GM19351 (cell line): ENCODE results near the gene SERPINA10.
"Not testable (repeated sequence)": the region's sequence is repeated elsewhere in the genome, so short reads cannot be mapped to it uniquely, and the experiment has no call there.

Experiments
- ATAC-seq: cut with Tn5 transposase; IDR thresholded peaks from one replicate; pipeline ENCODE4 v1.9.1; 2021; ENCODE audit warnings: mild to moderate bottlenecking, moderate library complexity; ENCODE audit not compliant: unreplicated experiment

The SERPINA10 gene

DNA sequence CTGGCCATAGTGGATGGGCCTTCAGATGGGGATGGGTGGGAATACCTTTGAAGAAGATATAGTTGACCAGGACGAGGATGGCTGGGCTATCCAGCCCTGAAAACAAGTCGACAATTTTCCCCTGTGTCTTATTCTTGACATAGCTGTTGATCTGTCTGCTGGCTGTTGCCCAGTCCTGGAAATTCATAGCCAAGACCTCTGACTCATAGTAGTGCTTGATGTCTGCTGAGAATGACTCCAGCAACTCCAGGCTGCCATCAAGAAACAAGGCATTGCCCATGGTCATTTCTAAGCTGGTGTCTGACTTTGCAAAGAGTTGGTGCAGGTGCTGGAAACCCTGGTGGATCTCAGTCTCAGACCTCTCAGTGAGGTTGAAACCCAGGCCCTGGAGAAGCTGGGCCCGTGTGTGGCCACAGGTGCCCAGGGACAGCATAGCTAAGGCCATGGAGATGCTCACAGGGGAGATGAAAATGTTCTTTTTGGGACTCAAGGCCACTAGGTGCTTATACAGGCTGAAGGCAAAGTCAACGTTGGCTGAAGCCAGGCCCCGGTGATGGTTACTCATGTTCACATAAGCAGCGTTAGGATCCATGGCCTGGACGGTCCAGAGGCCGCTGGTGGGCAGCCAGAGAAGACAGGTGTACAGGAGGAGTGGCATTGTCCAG, 21.1 kb upstream of the SERPINA10 start:
- ATAC-seq, result no peak

- no peak for ATAC-seq
Measured at GRCh38 chr14:94312481-94313246, 19.6 kb upstream of the SERPINA10 start.

DNA sequence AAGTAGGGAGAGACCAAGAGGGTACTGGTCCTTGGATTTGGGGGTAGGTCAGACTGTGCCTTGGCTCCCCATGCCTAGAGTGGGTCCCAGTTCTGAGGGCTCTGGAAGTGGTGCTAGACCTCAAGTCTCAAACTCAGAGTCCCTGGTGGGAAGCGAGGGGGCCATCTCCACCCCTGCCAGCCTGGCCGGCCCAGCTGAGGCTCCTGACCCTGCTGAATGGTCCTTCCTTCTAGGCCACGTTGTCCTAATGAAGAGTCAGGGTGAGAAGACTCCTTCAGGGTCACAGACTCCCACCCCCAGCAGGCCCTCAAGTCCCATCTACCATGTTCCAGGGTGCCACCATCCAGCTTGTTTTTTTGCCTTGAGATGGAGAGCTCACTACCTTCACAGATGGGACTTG, 17.2 kb upstream of the SERPINA10 start:
- no peak for ATAC-seq

DNA sequence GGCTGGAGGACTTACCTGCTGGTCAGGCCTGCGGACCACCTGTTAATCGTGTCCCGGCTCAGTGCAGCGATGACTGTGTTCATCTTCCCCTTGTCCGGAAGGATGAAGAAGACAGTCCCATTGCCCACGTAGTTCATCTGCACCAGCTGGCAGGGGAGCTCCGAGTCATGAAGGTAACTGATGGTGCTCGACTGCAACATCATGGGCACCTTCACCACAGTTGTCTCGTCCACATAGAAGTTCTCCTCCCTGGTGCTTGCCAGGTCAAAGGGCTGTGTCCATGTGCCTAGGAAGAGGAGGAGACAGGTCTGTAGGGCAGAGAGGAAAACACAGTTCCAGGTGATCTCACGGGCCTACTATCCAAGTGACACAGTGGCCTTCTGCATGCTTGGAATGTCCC, 16.7 kb upstream of the SERPINA10 start:
- no peak for ATAC-seq

GRCh38 chr14:94307410-94307992, 14.4 kb upstream of the SERPINA10 start:
- no peak for ATAC-seq

DNA sequence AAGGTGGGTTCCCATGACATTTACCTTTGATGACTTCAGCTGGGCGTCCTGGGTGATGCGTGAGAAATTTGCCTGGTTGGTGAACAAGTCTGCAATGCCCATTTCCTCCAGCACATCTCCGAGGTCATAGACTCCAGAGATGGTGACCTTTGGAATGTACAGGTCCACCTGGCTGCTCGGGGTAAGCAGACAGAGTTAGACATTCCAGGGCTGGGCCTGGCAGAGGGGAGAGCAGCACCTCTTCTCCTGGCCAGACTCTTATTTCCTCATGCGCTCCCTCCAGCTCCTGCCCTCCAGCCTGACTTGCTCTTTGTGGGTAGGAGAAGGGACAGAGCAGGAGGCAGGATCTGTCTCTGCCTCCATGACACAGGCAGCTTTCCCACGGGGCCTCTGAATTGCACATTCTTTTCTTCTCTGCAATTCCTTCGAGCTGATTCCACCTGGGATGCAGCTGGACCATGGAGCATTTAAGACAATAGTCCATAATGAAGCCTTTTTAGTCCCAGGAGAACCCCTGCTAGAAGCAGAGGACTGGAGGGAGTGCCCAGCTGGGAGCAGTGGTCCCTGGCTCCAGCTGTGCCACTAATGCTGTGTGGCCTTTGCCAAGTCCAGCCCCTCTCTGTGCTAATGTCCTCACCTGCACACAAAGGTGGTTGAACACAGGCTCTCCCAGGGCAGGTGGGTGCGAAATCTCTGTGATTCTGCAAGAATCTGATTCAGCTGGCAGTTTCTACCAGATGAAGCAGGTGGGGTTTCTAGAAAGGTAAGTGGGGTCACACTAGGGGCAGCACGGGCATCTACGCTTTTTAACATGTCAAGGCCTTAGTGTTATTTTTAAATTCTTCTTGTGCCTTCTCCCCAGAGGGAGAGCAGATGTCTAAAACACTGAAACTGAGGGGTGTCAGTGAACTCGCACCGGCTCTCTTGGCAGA, 13.2 kb upstream of the SERPINA10 start:
- ATAC-seq, result no peak

DNA sequence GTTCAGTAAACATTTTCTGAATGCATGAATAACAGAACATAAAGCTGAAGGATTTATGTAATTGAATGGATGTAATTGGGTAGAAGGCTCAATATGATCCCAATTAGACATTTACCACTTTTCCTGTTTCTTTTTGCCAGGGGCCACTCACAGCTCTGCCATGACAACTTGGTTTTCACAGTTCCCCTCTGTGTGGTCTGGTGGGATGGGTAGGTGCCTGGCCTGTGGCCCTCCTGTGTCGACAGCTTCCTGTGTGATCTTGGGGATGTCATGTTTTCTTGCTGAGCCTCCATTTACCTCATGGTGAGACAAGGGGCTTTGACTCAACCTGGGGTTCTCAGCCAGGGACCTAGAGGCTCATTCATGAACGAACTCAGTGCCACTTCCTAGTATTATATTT, 12.6 kb upstream of the SERPINA10 start:
- no peak for ATAC-seq

DNA sequence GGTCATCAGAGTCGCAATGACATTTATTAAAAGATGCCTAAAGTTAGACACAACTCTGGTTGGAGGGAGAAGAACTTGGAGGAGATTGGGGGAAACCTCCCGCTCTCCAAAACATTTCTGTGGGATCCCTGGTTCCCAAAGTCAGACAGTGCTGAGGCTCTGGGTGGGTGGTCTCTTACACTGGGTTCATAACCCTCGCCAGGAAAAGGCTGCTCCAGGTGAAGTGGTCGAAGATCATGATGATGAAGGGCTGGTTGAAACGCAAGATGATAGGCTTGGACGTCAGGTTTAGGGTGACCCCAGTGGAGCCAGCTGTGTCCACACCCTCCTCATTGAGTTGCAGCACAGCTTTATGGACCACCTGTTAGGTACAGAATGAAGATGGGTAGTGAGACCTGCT, 11.2 kb upstream of the SERPINA10 start:
- no peak for ATAC-seq

GRCh38 chr14:94303111-94303510, 10.0 kb upstream of the SERPINA10 start:
- no peak for ATAC-seq

DNA sequence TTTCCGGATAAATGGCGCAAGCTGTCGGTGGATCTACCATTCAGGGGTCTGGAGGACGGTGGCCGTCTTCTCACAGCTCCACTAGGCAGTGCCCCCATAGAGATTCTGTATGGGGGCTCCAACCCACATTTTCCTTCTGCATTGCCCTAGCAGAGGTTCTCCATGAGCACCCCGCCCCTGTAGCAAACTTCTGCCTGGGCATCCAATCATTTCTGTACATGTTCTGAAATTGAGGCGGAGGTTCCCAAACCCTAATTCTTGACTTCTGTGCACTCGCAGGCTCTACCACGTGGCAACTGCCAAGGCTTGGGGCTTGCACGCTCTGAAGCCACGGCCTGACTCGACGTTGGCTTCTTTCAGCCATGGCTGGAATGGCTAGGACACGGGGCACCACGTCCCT, 5.1 kb upstream of the SERPINA10 start:
- no peak for ATAC-seq

DNA sequence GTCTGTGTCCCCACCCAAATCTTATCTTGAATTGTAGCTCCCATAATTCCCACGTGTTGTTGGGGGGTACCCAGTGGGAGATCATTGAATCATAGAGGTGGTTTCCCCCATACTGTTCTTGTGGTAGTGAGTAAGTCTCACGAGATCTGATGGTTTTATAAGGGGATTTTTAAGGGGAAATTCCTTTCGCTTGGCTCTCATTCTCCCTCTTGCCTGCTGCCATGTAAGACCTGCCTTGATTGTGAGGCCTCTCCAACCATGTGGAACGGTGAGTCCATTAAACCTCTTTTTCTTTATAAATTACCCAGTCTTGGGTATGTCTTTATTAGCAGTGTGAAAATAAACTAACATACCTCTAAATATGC, 3.1 kb upstream of the SERPINA10 start:
- not testable (repeated sequence) for ATAC-seq

DNA sequence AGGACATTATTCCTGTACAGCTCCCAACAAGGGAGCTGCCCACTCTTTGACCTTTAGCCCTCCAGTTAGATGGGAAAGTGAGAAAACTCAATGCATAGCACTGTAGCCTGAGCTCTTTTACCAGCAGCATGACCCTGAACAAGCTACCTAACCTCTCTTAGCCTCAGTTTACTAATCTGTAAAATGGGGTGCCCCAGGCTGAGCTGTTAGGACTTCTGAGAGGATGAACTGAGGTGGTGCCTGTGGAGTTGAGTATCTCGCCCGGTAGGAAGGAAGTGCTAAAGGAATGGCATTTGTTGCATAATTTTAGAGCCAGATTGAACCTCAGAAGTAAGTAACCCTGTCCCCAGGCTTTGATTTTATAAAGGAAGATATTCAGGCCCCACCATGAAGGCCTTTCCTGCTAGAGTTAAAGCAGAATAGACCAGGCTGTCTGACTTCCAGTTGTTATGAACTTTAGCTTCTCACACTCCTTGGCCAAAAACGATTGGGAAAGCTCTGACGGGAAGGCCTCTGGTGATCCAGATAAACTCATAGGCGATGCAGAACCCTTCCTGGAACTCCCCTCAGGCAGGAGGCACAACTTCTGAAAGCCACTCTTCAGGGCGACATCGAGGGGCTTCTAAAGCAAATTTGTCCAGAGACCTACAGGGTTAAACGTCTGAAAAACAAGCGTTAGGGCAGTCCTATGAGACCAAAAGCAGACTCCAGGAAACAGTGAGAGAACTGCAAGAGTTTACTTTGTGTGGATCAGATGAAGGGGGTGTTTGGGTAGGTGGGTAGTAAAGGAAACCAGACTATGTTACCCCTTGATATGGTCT, 2.5 kb upstream of the SERPINA10 start:
- ATAC-seq, result no peak

DNA sequence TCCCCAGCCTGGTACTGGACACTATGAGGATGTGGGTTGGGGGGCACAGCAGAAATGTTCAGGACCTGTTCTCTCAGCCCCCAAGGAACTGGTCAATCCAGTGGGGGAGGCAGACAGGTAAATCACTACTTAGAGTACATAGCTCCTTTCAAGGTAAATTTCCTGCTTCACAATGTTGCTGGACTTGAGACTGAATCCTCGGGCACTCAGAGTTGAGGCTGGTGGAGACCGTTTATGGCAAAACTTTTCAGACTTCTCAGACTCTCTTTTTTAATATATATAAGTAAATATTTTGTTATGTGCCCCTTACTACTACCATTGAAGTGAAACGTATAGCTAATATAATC, 483 bp upstream of the SERPINA10 start:
- ATAC-seq, result no peak

DNA sequence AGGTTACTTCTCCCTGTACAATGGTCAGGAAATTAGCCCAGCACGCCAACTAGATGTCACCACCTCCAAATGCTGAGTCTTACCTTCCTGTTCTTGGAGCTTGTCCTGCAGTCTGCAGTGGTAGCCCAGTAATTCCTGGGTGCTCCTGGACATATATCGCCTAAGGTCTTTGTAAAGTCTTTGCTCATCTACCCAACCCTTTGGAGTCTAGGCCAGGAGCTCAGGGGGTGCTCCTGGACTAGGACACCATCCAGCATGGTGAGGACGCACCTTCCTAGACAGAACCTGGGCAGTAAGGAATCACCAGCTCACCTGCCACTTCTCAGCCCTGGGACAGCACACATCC, 569 bp downstream of the SERPINA10 start:
- no peak for ATAC-seq

DNA sequence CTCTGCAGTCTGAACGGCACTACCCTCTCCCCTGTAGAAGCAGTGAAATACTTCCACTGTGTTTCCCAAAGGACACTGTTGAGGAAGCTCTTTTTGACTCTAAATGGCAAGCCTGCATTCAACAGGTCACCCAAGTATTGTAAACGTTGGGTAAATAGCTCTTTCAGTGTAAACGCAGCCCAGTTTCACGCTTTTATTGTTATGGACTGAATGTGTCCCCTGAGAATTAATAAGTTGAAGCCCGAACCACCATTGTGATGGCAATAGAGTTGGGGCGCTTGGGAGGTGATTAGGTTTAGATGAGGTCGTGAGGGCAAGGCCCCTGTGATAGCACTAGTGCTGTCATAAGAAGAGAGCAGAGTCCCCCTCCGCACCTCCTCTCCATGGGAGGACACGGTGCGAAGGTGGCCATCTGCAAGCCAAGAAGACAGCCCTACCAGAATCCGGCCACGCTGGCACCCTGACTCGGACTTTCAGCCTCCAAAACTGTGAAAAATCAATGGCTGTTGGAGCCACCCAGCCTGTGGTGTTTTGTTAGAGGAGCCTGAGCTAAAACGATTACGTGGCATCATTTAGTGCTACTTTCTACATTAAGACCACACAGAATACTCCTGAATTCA, 1.1 kb downstream of the SERPINA10 start:
- no peak for ATAC-seq

DNA sequence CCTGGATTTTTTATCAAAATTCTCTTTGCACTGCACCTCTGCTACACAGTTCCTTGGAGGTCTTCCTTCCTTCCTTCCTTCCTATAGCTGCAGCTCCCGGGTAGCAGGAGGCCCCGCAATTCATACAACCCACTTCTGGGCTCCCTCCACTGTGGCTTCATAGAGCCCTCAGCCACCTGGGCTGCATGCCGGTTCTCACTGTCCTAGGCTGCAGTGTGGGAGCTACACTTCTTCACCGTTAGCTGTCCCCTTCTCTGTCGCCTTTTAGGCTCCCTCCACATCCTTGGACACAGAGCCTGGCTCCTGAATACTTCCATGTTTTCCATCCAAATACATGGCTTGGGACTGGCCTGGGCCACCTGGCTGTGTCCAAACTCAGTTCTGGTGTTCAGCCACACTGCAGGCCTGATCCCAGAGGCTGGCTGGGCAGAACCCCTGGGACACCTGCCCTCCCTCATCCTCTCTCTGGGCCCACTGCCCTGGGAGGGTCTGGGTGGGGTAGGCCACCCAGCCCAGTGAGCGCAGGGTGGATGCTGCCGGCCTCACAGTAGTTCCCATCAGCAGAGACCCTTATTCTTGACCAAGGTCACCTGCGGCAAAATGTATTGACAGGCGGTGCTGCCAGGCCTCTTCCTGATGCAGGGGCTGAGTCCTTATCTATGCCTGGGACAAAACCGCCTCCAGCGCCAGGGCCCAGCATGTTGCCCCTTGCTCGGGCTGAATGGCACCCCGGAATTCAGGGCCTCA, 1.7 kb downstream of the SERPINA10 start:
- ATAC-seq, result no peak

GRCh38 chr14:94290197-94290596, 2.9 kb downstream of the SERPINA10 start:
- ATAC-seq, result no peak

DNA sequence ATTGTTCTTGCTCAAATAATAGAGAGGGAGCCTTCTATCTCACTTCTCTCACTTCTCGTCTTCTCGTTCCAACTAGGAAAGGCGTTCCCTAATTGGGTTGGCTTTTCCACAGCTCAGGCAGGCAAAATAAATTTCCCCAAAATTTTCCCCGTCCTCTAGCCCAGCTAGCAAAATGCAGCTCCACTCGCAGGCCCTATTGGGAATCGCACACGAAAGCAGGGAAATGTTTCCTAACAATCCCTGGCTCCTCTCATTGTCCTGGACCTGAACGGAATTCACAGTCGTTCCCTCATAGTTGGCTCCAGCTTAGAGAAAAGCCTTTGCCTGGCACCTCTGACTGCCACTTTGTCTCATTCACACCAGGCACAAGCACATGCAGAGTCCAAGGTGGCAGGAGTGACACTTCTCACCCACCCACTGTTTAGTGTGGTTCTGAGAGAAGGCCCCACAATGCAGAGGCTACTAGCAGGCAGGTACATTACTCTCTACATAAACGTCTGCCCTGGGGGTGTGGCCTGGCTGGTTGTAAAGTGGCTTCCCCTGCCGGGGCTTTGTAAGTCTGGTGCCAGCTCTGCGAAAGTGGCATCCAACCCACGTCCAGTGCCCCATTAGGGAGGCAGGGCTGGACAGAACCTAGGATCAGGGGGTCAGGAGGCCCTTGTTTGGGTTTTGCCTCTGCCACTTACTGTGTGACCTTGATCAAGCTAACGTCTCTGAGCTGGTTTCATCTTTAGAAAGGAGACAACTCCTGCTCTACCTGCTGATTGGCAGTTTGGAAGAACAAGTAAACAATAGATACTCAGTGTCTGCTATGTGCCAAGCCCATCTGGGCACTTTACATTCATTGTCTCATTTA, 4.2 kb downstream of the SERPINA10 start:
- no peak for ATAC-seq

DNA sequence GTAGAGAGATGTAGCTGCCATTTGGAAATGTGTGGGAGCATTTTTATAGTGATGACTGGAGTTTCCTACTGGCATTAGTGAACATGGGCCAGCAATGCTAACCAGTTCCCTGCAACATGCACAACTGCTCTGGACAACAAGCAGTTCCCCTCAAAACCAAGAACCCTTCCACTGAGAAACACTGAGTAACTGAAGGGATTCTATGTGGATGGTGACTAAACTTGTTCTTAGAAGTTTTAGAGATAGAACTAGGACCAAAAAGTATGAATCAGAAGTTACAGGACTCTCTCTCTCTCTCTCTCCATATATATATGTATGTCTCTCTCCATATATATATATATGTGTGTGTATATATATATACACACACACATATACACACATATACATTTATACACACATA, 7.9 kb downstream of the SERPINA10 start:
- ATAC-seq, result no peak
